H9 (cell line): Measurements from ENCODE around the gene SEMA6A. TPM values are rescaled to one million over a fixed set of nuclear protein-coding genes. Genes with fewer than 3 reads are reported as not detected.

Source experiments
- DNase-seq: peaks from one replicate; pipeline ENCODE4 v3.0.0-alpha.2; 2017
- H2AFZ ChIP-seq: one replicate; pipeline ENCODE4 v1.6.1; 2013; ENCODE audit warnings: mild to moderate bottlenecking, low read length, control low read depth, moderate library complexity
- H2AK5ac ChIP-seq: 2 replicates; pipeline ENCODE4 v1.6.1; 2013; ENCODE audit warnings: low read length, control low read depth, mixed read lengths; ENCODE audit not compliant: insufficient read length
- H2BK120ac ChIP-seq: one replicate; pipeline ENCODE4 v1.6.1; 2013; ENCODE audit warnings: low read depth, mild to moderate bottlenecking, low read length, control low read depth, inconsistent platforms; ENCODE audit not compliant: poor library complexity, severe bottlenecking
- H2BK12ac ChIP-seq: 2 replicates; pipeline ENCODE4 v1.6.1; 2013; ENCODE audit warnings: low read length, control low read depth, mixed read lengths, low read depth; ENCODE audit not compliant: insufficient read length
- H2BK15ac ChIP-seq: 2 replicates; pipeline ENCODE4 v1.6.1; 2013; ENCODE audit warnings: low read depth, low read length, control low read depth
- H2BK20ac ChIP-seq: one replicate; pipeline ENCODE4 v1.6.1; 2013; ENCODE audit warnings: low read depth, mild to moderate bottlenecking, low read length, control low read depth, inconsistent platforms; ENCODE audit not compliant: poor library complexity, severe bottlenecking
- H2BK5ac ChIP-seq: 2 replicates; pipeline ENCODE4 v1.6.1; 2013; ENCODE audit warnings: low read length, control low read depth, mixed read lengths; ENCODE audit not compliant: insufficient read length
- H3K14ac ChIP-seq: 2 replicates; pipeline ENCODE4 v1.6.1; 2013; ENCODE audit warnings: low read length, control low read depth; ENCODE audit not compliant: insufficient read depth
- H3K18ac ChIP-seq: 2 replicates; pipeline ENCODE4 v1.6.1; 2013; ENCODE audit warnings: low read depth, mild to moderate bottlenecking, mixed read lengths, low read length, control low read depth; ENCODE audit not compliant: insufficient read length
- H3K23ac ChIP-seq: 2 replicates; pipeline ENCODE4 v1.6.1; 2013; ENCODE audit warnings: low read length, control low read depth, mixed read lengths, low read depth; ENCODE audit not compliant: insufficient read length
- H3K23me2 ChIP-seq: 2 replicates; pipeline ENCODE4 v1.6.1; 2013; ENCODE audit warnings: low read depth, mild to moderate bottlenecking, mixed read lengths, low read length, control low read depth; ENCODE audit not compliant: insufficient read length, poor library complexity, severe bottlenecking
- H3K27ac ChIP-seq: 2 replicates; pipeline ENCODE4 v1.5.1; 2013; ENCODE audit warnings: low read length, control low read depth, mixed read lengths, low read depth; ENCODE audit not compliant: insufficient read length
- H3K27me3 ChIP-seq: 2 replicates; pipeline ENCODE4 v1.6.1; 2013; ENCODE audit warnings: low read length, control low read depth, inconsistent platforms; ENCODE audit not compliant: insufficient read depth
- H3K4ac ChIP-seq: 2 replicates; pipeline ENCODE4 v1.6.1; 2013; ENCODE audit warnings: low read depth, mild to moderate bottlenecking, control low read depth, inconsistent platforms, low read length, moderate library complexity
- H3K4me1 ChIP-seq: 2 replicates; pipeline ENCODE4 v1.6.1; 2013; ENCODE audit warnings: low read length, control low read depth, inconsistent platforms; ENCODE audit not compliant: insufficient read depth
- H3K4me2 ChIP-seq: 2 replicates; pipeline ENCODE4 v1.6.1; 2013; ENCODE audit warnings: low read length, control low read depth, mixed read lengths; ENCODE audit not compliant: insufficient read length, insufficient read depth
- H3K56ac ChIP-seq: 2 replicates; pipeline ENCODE4 v1.6.1; 2013; ENCODE audit warnings: low read depth, mild to moderate bottlenecking, mixed read lengths, low read length, control low read depth; ENCODE audit not compliant: insufficient read length
- H3K79me1 ChIP-seq: 2 replicates; pipeline ENCODE4 v1.6.1; 2013; ENCODE audit warnings: low read depth, mild to moderate bottlenecking, moderate library complexity, low read length, control low read depth, inconsistent platforms; ENCODE audit not compliant: insufficient read depth, poor library complexity, severe bottlenecking
- H3K79me2 ChIP-seq: 2 replicates; pipeline ENCODE4 v1.6.1; 2013; ENCODE audit warnings: low read length, control low read depth, inconsistent platforms; ENCODE audit not compliant: insufficient read depth
- H3K9ac ChIP-seq: 2 replicates; pipeline ENCODE4 v1.6.1; 2013; ENCODE audit warnings: low read length, control low read depth, mixed read lengths; ENCODE audit not compliant: insufficient read length; ENCODE audit errors: extremely low read depth
- H3K9me3 ChIP-seq: one replicate; pipeline ENCODE4 v1.6.1; 2013; ENCODE audit warnings: low read depth, low read length, inconsistent platforms; ENCODE audit not compliant: control insufficient read depth
- H3T11ph ChIP-seq: one replicate; pipeline ENCODE4 v1.6.1; 2013; ENCODE audit warnings: mild to moderate bottlenecking, low read length, control low read depth, inconsistent platforms
- H4K20me1 ChIP-seq: one replicate; pipeline ENCODE4 v1.6.1; 2013; ENCODE audit not compliant: control insufficient read depth, insufficient read length, insufficient read depth
- H4K5ac ChIP-seq: 2 replicates; pipeline ENCODE4 v1.6.1; 2013; ENCODE audit warnings: low read depth, mild to moderate bottlenecking, mixed read lengths, low read length, control low read depth; ENCODE audit not compliant: insufficient read length
- H4K8ac ChIP-seq: replicated peaks from 2 replicates; pipeline ENCODE4 v1.6.1; 2013; ENCODE audit warnings: low read length, control low read depth, mixed read lengths, low read depth; ENCODE audit not compliant: insufficient read length
- H4K91ac ChIP-seq: 2 replicates; pipeline ENCODE4 v1.6.1; 2013; ENCODE audit warnings: low read depth, mild to moderate bottlenecking, moderate library complexity, mixed read lengths, low read length, control low read depth; ENCODE audit not compliant: insufficient read length
- H3K27ac Mint-ChIP-seq, 3 experiments: 2 replicates in 2 of 3; 3 replicates in 1 of 3; pipeline ENCODE4 v1.8.0; 2020 to 2021; ENCODE audit warnings: mixed read lengths in 3 of 3, mild to moderate bottlenecking in 1 of 3, moderate library complexity in 1 of 3
- H3K27me3 Mint-ChIP-seq: 2 replicates; pipeline ENCODE4 v1.8.0; 2021; ENCODE audit warnings: low read depth, mild to moderate bottlenecking, moderate library complexity, mixed read lengths
- H3K36me3 Mint-ChIP-seq, 3 experiments: 2 replicates in 2 of 3; 3 replicates in 1 of 3; pipeline ENCODE4 v1.8.0; 2020 to 2021; ENCODE audit warnings: low read depth in 3 of 3, mixed read lengths in 3 of 3; ENCODE audit not compliant: insufficient read depth in 1 of 3
- H3K4me1 Mint-ChIP-seq, 2 experiments: 2 replicates each; pipeline ENCODE4 v1.8.0; 2020; ENCODE audit warnings: mixed read lengths in 2 of 2
- H3K4me3 Mint-ChIP-seq, 2 experiments: 2 replicates in 1 of 2; 3 replicates in 1 of 2; pipeline ENCODE4 v1.8.0; 2020 to 2021; ENCODE audit warnings: mild to moderate bottlenecking in 2 of 2, mixed read lengths in 2 of 2, moderate library complexity in 1 of 2
- H3K9me3 Mint-ChIP-seq, 2 experiments: 2 replicates in 1 of 2; 3 replicates in 1 of 2; pipeline ENCODE4 v1.8.0; 2020; ENCODE audit warnings: mild to moderate bottlenecking in 2 of 2, mixed read lengths in 2 of 2, moderate library complexity in 1 of 2
- WGBS: extraction: QIAGEN DNeasy Blood & Tissue Kit; methylation state at CpG from one replicate; pipeline ENCODE4 v1.1.7; 2013; ENCODE audit warnings: missing lambda C conversion rate, low lambda C conversion rate, mixed read lengths; ENCODE audit not compliant: insufficient read length; ENCODE audit errors: extremely low coverage; 5-methylcytosine and 5-hydroxymethylcytosine counted together
- total RNA-seq: library from RNA; stranded (reverse); gene quantifications from 2 replicates; pipeline ENCODE4 v1.2.1, GENCODE V29; 2021
- TF ChIP-seq, protein P1 (sequence below): fragments of 200-600 bp; sonication (generic); conservative IDR thresholded peaks from 3 replicates; pipeline ENCODE4 v1.8.0; 2021; ENCODE audit warnings: antibody characterized with exemption, mild to moderate bottlenecking

The SEMA6A gene
- total RNA-seq, 1 experiment from 2014 or later = 354 TPM

DNA sequence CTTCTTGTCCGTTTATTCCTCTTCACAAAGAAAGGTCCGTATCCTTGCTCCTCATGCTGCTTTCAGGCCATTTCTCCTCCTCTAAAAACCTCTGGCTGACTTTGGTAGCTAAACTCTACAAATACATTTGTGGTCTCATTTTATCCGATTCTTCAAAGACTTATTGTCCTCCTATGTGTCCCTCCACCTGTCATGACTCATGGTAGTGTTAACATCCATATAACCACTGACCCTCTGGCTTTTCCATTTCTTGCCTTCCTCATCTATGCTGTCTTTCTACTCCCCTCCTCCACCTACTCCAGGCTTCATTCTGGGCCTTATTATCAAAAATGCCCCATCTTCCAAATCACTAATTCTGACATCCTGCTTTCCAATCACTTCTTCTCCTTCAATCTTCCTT is 4.1 kb upstream of the SEMA6A start:
- Histone ChIP-seq H2BK15ac (no peak overlapping the region), H2BK12ac (no peak overlapping the region), H2BK20ac (no peak overlapping the region), H2BK120ac (no peak overlapping the region), H4K91ac (no peak overlapping the region), H3K4me1 (peaks cover 4% of the 10 kb centered on the region; the same call in 1 of the 2 replicates), H3K9me3 (no peaks in the 10 kb centered on the region), H3K56ac (no peak overlapping the region), H2AFZ (no peak overlapping the region), H3T11ph (no peak overlapping the region), H4K8ac (no peak overlapping the region), H3K14ac (no peak overlapping the region), H2BK5ac (no peak overlapping the region), H3K79me1 (no peaks in the 10 kb centered on the region), H4K20me1 (no peaks in the 10 kb centered on the region), H3K27me3 (no peaks in the 10 kb centered on the region), H3K4ac (no peak overlapping the region), H3K4me2 (no peak overlapping the region), H3K9ac (no peak overlapping the region), H2AK5ac (no peak overlapping the region), H3K18ac (no peak overlapping the region), H3K23ac (no peak overlapping the region), H4K5ac (no peak overlapping the region), H3K79me2 (peaks cover 7% of the 10 kb centered on the region; the same call in 1 of the 2 replicates), H3K23me2 (peaks cover 11% of the 10 kb centered on the region), H3K27ac (no peak overlapping the region)
- no CpG with 5 or more reads among the region's 3 CpGs for WGBS
- no peaks in the 10 kb centered on the region for H3K27me3 Mint-ChIP-seq
- TF ChIP-seq, protein P1, sequence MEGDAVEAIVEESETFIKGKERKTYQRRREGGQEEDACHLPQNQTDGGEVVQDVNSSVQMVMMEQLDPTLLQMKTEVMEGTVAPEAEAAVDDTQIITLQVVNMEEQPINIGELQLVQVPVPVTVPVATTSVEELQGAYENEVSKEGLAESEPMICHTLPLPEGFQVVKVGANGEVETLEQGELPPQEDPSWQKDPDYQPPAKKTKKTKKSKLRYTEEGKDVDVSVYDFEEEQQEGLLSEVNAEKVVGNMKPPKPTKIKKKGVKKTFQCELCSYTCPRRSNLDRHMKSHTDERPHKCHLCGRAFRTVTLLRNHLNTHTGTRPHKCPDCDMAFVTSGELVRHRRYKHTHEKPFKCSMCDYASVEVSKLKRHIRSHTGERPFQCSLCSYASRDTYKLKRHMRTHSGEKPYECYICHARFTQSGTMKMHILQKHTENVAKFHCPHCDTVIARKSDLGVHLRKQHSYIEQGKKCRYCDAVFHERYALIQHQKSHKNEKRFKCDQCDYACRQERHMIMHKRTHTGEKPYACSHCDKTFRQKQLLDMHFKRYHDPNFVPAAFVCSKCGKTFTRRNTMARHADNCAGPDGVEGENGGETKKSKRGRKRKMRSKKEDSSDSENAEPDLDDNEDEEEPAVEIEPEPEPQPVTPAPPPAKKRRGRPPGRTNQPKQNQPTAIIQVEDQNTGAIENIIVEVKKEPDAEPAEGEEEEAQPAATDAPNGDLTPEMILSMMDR = no peak
- no peaks in the 10 kb centered on the region; a peak in 1 of 5 replicates for H3K9me3 Mint-ChIP-seq
- no peak overlapping the region; a peak in 2 of 5 replicates for H3K4me3 Mint-ChIP-seq
- H3K27ac Mint-ChIP-seq = no peak overlapping the region
- H3K36me3 Mint-ChIP-seq = peaks cover 1 to 6% (median 4%) of the 10 kb centered on the region in 3 experiments; a peak in 4 of 7 replicates
- H3K4me1 Mint-ChIP-seq = peaks cover 29 to 32% of the 10 kb centered on the region in 2 experiments
- DNase-seq = no peak
